GM12878 (cell line): ENCODE results near the gene IL1RAPL1. TPM values are rescaled to one million over a fixed set of nuclear protein-coding genes. Genes with fewer than 3 reads are reported as not detected.

Experiments used
- ATAC-seq: fragments of 200-7000 bp; cut with Tn5 transposase; 3 replicates; pipeline ENCODE4 v1.9.1; 2020; ENCODE audit warnings: mild to moderate bottlenecking, moderate library complexity
- BruUV-seq: library from RNA; stranded (reverse); fragments of 400-500 nt; replicated peaks from 2 replicates; lab custom pipeline; 2021; lab: Mats Ljungman, UMichigan
- CTCF ChIA-PET: fragments of 300-600 bp; sonication (Branson Sonifier 250); formaldehyde crosslinking; extraction: SDS; loops from one replicate; lab custom pipeline; 2021; ENCODE audit warnings: inconsistent platforms; lab: Yijun Ruan, JAX
- POLR2A ChIA-PET: fragments of 350-600 bp; formaldehyde crosslinking; extraction: SDS; loops from one replicate; lab custom pipeline; 2021; ENCODE audit warnings: inconsistent platforms; lab: Charles Lee
- RAD21 ChIA-PET: fragments of 300-600 bp; sonication (Branson Sonifier 250); formaldehyde crosslinking; loops from one replicate; lab custom pipeline; 2023; ENCODE audit warnings: antibody characterized with exemption; ENCODE audit not compliant: unreplicated experiment; lab: Charles Lee
- SMC1A ChIA-PET: fragments of 300-600 bp; sonication (Branson Sonifier 250); formaldehyde crosslinking; loops from one replicate; lab custom pipeline; 2023; ENCODE audit not compliant: unreplicated experiment, uncharacterized antibody; lab: Charles Lee
- DNase-seq: peaks from one replicate; pipeline ENCODE4 v3.0.0-alpha.2; 2011; ENCODE audit warnings: low read depth, low spot score
- FAIRE-seq: peaks from 3 replicates; lab custom pipeline; 2011; peaks lifted over from hg19 to GRCh38; lab: Jason Lieb, UNC
- H2AFZ ChIP-seq: 2 replicates; pipeline ENCODE4 v1.6.0; 2011; ENCODE audit warnings: low read depth, low read length, control low read depth; ENCODE audit not compliant: control insufficient read depth
- H3K27ac ChIP-seq: 2 replicates; pipeline ENCODE4 v1.5.1; 2011; ENCODE audit warnings: control low read depth; ENCODE audit not compliant: control insufficient read depth, insufficient read depth
- H3K27me3 ChIP-seq, 2 experiments: replicated peaks in 1 of 2; 2 replicates each; pipeline versions ENCODE4 v1.6.0 to v1.6.1; 2011; ENCODE audit warnings: low read length in 1 of 2; ENCODE audit not compliant: control insufficient read depth in 2 of 2, insufficient read depth in 2 of 2
- H3K36me3 ChIP-seq, 2 experiments: 2 replicates each; pipeline ENCODE4 v1.5.1; 2011; ENCODE audit warnings: low read length in 1 of 2; ENCODE audit not compliant: control insufficient read depth in 2 of 2, insufficient read depth in 2 of 2
- H3K4me1 ChIP-seq: 2 replicates; pipeline ENCODE4 v1.6.1; 2011; ENCODE audit warnings: mild to moderate bottlenecking, low read length, moderate library complexity, mixed read lengths; ENCODE audit not compliant: control insufficient read depth, insufficient read depth
- H3K4me2 ChIP-seq: 2 replicates; pipeline ENCODE4 v1.6.0; 2011; ENCODE audit warnings: control low read depth; ENCODE audit not compliant: control insufficient read depth, insufficient read depth
- H3K4me3 ChIP-seq: fragments of 200-600 bp; sonication (generic); 2 replicates; pipeline ENCODE4 v1.5.1; 2016
- H3K79me2 ChIP-seq: 2 replicates; pipeline ENCODE4 v1.6.0; 2011; ENCODE audit warnings: low read length; ENCODE audit not compliant: control insufficient read depth, insufficient read depth
- H3K9ac ChIP-seq: 2 replicates; pipeline ENCODE4 v1.8.0; 2011; ENCODE audit warnings: low read length, control low read depth, mixed read lengths; ENCODE audit not compliant: control insufficient read depth, insufficient read depth
- H3K9me3 ChIP-seq: replicated peaks from 3 replicates; pipeline ENCODE4 v1.5.1; 2011; ENCODE audit warnings: mild to moderate bottlenecking, low read length; ENCODE audit not compliant: control insufficient read depth, insufficient read depth
- H4K20me1 ChIP-seq: 2 replicates; pipeline ENCODE4 v1.6.0; 2011; ENCODE audit not compliant: control insufficient read depth, insufficient read depth
- BCL3 ChIP-seq: IDR thresholded peaks from 2 replicates; pipeline ENCODE4 v1.6.1; 2011; ENCODE audit warnings: borderline replicate concordance, low read depth, mild to moderate bottlenecking, moderate library complexity, low read length; ENCODE audit not compliant: insufficient read depth, poor library complexity, severe bottlenecking
- CBFB ChIP-seq: IDR thresholded peaks from 2 replicates; pipeline ENCODE4 v1.6.1; 2016; ENCODE audit warnings: antibody characterized with exemption, low read depth
- CTCF ChIP-seq, 3 experiments: IDR thresholded peaks in 2 of 3; conservative IDR thresholded peaks in 1 of 3; 2 replicates each; pipeline ENCODE4 v1.5.1; 2011; ENCODE audit warnings: low read depth in 3 of 3, low read length in 3 of 3, mild to moderate bottlenecking in 3 of 3, control low read depth in 2 of 3, moderate library complexity in 2 of 3, inconsistent platforms in 1 of 3, mixed read lengths in 1 of 3; ENCODE audit not compliant: control insufficient read depth in 2 of 3, insufficient read depth in 1 of 3; ENCODE audit errors: extremely low read depth in 1 of 3
- DPF2 ChIP-seq: fragments of 450-650 bp; IDR thresholded peaks from 2 replicates; pipeline ENCODE4 v1.6.1; 2017; ENCODE audit warnings: mild to moderate bottlenecking
- E2F8 ChIP-seq: fragments of 450-650 bp; IDR thresholded peaks from 2 replicates; pipeline ENCODE4 v1.6.1; 2018; ENCODE audit warnings: mild to moderate bottlenecking, low read depth, moderate library complexity; ENCODE audit not compliant: partially characterized antibody
- EED ChIP-seq: sonication (generic); IDR thresholded peaks from 2 replicates; pipeline ENCODE4 v1.6.1; 2016; ENCODE audit warnings: antibody characterized with exemption, low read depth
- ELK1 ChIP-seq: IDR thresholded peaks from 2 replicates; pipeline ENCODE4 v1.6.1; 2012; ENCODE audit warnings: low read depth, low read length, improper control_type of control experiment
- MEF2A ChIP-seq: IDR thresholded peaks from 2 replicates; pipeline ENCODE4 v1.6.1; 2011; ENCODE audit warnings: low read depth, mild to moderate bottlenecking, low read length, moderate library complexity; ENCODE audit not compliant: insufficient read depth
- MXI1 ChIP-seq: fragments of 150-350 bp; IDR thresholded peaks from 2 replicates; pipeline ENCODE4 v1.6.1; 2011; ENCODE audit warnings: low read depth, mild to moderate bottlenecking, inconsistent platforms, low read length, improper control_type of control experiment
- NR2C1 ChIP-seq: fragments of 450-650 bp; IDR thresholded peaks from 2 replicates; pipeline ENCODE4 v1.6.1; 2017; ENCODE audit warnings: antibody characterized with exemption, mild to moderate bottlenecking, moderate library complexity
- SIN3A ChIP-seq: IDR thresholded peaks from 2 replicates; pipeline ENCODE4 v1.6.1; 2012; ENCODE audit warnings: low read depth, low read length, improper control_type of control experiment
- SMC3 ChIP-seq: IDR thresholded peaks from 2 replicates; pipeline ENCODE4 v1.6.1; 2011; ENCODE audit warnings: low read length, improper control_type of control experiment, borderline replicate concordance
- SPI1 ChIP-seq: IDR thresholded peaks from 2 replicates; pipeline ENCODE4 v1.6.1; 2011; ENCODE audit warnings: low read depth, mild to moderate bottlenecking, low read length, moderate library complexity, borderline replicate concordance; ENCODE audit not compliant: insufficient read depth
- SREBF1 ChIP-seq: IDR thresholded peaks from 2 replicates; pipeline ENCODE4 v1.6.1; 2012; ENCODE audit warnings: mild to moderate bottlenecking, low read length
- STAT1 ChIP-seq: fragments of 450-650 bp; conservative IDR thresholded peaks from 2 replicates; pipeline ENCODE4 v1.6.1; 2014; ENCODE audit warnings: antibody characterized with exemption, mild to moderate bottlenecking
- ZNF207 ChIP-seq: fragments of 450-650 bp; IDR thresholded peaks from 2 replicates; pipeline ENCODE4 v1.6.1; 2014; ENCODE audit warnings: antibody characterized with exemption, mild to moderate bottlenecking, borderline replicate concordance
- ZNF217 ChIP-seq: fragments of 450-650 bp; IDR thresholded peaks from 2 replicates; pipeline ENCODE4 v1.6.1; 2017; ENCODE audit warnings: antibody characterized with exemption, mild to moderate bottlenecking
- ZNF274 ChIP-seq: IDR thresholded peaks from one replicate; pipeline ENCODE4 v1.8.0; 2011; ENCODE audit not compliant: insufficient read length, insufficient read depth
- WGBS: methylation state at CpG from one replicate; pipeline ENCODE4 v1.1.6; 2016; ENCODE audit warnings: low lambda C conversion rate; ENCODE audit not compliant: insufficient replicate concordance, insufficient coverage; ENCODE audit errors: missing lambda C conversion rate; 5-methylcytosine and 5-hydroxymethylcytosine counted together
- in situ Hi-C: fragments of 300-500 bp; cut with MboI; formaldehyde crosslinking; loops from 9 replicates; pipeline ENCODE4 v1.14.3; 2018; ENCODE audit warnings: mixed read lengths
- intact Hi-C: fragments of 100-400 bp; cut with micrococcal nuclease; formaldehyde crosslinking; loops from one replicate; pipeline ENCODE4 v1.14.2; 2022; ENCODE audit not compliant: unreplicated experiment
- polyA plus RNA-seq, 11 experiments: library from polyadenylated mRNA; depleted of rRNA in 4 of 11; unstranded in 6 of 11; stranded (reverse) in 5 of 11; fragments of >200 nt; fragmentation: Nextera tagmentation in 4 of 11; fragmentation: Illumina TruSeq in 1 of 11; extraction: Ambion mirVana in 4 of 11; extraction: Trizol in 1 of 11; gene quantifications; 1 replicate in 1 of 11; 2 replicates in 10 of 11; pipeline versions ENCODE4 v1.2.1 to v1.2.3, GENCODE V29; 2011 to 2016; ENCODE audit warnings: inconsistent platforms in 2 of 11, missing spikeins in 2 of 11, low read depth in 1 of 11
- total RNA-seq, 4 experiments: library from RNA; depleted of rRNA in 3 of 4; stranded (reverse); fragments of >200 nt in 3 of 4; fragmentation: Illumina TruSeq in 1 of 4; extraction: Trizol in 1 of 4; gene quantifications; 2 replicates each; pipeline versions ENCODE4 v1.2.1 to v1.2.3, GENCODE V29; 2013 to 2021

The IL1RAPL1 gene
- total and polyA plus RNA-seq, 10 of the 15 experiments (the other 5 are each of a cell fraction or from before 2014, with no cell fraction given): not detected

- Histone ChIP-seq H3K27ac (no peak overlapping the region), H3K36me3 (no peaks in the 10 kb centered on the region), H3K4me3 (no peak overlapping the region), H3K4me2 (no peak overlapping the region), H3K4me1 (no peaks in the 10 kb centered on the region), H3K79me2 (no peaks in the 10 kb centered on the region), H3K9me3 (no peaks in the 10 kb centered on the region), H2AFZ (no peak overlapping the region), H3K27me3 (no peaks in the 10 kb centered on the region), H3K9ac (no peak overlapping the region), H4K20me1 (no peaks in the 10 kb centered on the region)
- FAIRE-seq (no peak), ATAC-seq (no peak), DNase-seq (no peak)
- WGBS: 25% methylated on average over 2 of the region's 2 CpGs
- TF ChIP-seq SPI1 (no peak), STAT1 (no peak), MEF2A (no peak), BCL3 (no peak), MXI1 (no peak), E2F8 (no peak), ZNF207 (no peak), SMC3 (no peak), CTCF (IDR thresholded peaks at IDR 0.05 in 2 of 3, conservative IDR thresholded peaks at IDR 0.05 in 1 of 3; ENCODE audit: control insufficient read depth in 2 of 3, extremely low read depth in 1 of 3, insufficient read depth in 1 of 3, low read depth in 3 of 3, low read length in 3 of 3) (no peak), CBFB (no peak), SREBF1 (no peak), DPF2 (no peak), ZNF274 (no peak), SIN3A (no peak), ELK1 (no peak), NR2C1 (no peak), ZNF217 (no peak), EED (no peak)
- ChIA-PET RAD21 (no interaction called here), POLR2A (no interaction called here), CTCF (no interaction called here), SMC1A (no interaction called here)
- no TSS peak for BruUV-seq
- in situ Hi-C loops: no loop called here
- intact Hi-C loops: no loop called here
These were observed 654.6 kb downstream of the IL1RAPL1 start for GRCh38 chrX:29241809-29242208.
